ENCODE data around the gene ELOVL6. TPM values are rescaled to one million over a fixed set of nuclear protein-coding genes. Genes with fewer than 3 reads are reported as not detected.
"Not testable (repeated sequence)": the region's sequence is repeated elsewhere in the genome, so short reads cannot be mapped to it uniquely, and the experiment has no call there.

Gene ELOVL6
- total and polyA plus RNA-seq, 3 donors from 2014 or later = 1.3 to 3.5 (median 1.5) TPM

DNA sequence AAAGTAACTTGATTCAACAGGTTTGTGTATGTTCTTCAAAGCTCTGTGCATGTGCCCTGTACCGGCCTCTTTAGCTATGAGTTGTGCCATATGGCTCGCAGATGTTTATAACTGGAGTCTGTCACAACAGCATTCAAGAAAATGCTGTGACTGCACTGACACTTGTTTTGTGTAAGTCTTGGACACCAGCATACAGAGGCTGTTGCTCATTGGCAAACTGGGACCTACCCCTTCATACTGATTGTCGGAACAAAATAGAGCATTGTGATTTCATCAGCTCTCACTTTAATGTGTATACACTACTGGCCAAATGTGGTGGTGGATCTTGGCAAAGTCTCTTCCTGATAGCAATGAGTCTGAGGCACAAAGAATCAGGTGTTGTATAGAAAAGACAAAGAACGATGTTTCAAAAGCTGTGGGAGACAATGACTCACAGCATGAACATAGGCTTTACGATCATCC is 151.8 kb downstream of the ELOVL6 start:
- WGBS, 2 donors = 87 to 93% methylated on average over 5 of the region's 5 CpGs
- Histone ChIP-seq H3K4me1 (no peaks in the 10 kb centered on the region), H3K27me3 (no peaks in the 10 kb centered on the region), H3K9me3 (no peaks in the 10 kb centered on the region), H3K4me3 (no peak overlapping the region), H3K27ac (no peak overlapping the region), H3K36me3 (ENCODE audit: low read depth, missing control alignments) (no peaks in the 10 kb centered on the region)
- DNase-seq = no peak
- TF ChIP-seq, protein P1, sequence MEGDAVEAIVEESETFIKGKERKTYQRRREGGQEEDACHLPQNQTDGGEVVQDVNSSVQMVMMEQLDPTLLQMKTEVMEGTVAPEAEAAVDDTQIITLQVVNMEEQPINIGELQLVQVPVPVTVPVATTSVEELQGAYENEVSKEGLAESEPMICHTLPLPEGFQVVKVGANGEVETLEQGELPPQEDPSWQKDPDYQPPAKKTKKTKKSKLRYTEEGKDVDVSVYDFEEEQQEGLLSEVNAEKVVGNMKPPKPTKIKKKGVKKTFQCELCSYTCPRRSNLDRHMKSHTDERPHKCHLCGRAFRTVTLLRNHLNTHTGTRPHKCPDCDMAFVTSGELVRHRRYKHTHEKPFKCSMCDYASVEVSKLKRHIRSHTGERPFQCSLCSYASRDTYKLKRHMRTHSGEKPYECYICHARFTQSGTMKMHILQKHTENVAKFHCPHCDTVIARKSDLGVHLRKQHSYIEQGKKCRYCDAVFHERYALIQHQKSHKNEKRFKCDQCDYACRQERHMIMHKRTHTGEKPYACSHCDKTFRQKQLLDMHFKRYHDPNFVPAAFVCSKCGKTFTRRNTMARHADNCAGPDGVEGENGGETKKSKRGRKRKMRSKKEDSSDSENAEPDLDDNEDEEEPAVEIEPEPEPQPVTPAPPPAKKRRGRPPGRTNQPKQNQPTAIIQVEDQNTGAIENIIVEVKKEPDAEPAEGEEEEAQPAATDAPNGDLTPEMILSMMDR (IDR thresholded peaks at IDR 0.05) = no peak
- no peak for TF ChIP-seq POLR2A (IDR thresholded peaks at IDR 0.05)
- intact Hi-C loops (cut with DNase I; ENCODE audit: low total_unique reads) = no loop called here

DNA sequence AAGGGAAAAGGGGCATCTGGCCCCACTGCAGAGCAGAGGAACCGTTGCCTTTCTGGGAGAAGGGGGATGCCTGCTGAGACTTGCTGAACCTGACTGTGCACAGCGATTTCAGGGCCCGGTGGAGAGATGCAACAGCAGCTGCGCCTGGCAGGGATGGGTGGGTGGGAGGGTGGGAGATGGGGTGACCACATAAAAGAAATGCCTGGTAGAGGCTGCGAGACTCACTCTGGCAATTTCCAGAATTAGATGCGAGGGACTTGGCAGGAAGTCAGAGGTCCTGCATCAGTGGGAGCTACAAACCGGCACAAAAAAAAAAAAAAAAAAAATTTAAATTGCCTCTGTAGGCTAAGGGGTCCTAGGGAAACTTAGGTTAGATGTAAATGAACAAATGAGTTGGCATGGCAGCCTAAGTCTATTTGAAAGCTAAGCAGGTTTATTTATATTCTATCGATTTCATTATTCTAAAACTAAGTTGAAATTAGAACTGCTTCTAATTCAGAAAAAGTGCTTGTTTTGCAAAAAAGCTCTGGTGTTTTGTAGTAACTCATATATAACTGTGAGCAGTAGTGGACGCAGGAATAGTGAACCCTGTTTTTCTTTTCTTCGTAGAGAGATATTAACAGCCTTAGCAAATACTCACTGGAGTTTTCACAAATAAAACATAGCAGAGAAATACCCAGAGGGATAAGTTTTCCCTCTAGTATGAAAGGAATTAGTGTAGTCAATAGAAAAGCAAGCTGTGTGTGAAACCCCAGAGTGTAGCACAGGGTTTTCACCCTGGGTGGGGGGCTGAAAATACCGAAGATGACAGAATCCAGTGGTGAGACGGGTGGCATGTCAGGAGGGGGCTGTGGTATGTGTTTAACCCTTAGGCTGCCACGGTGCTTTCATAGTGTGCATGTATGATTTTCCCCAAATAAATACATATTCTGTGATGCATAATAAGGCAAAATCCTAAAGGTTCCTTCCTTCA is 155.6 kb downstream of the ELOVL6 start:
- TF ChIP-seq, protein P1 (IDR thresholded peaks at IDR 0.05) = no peak
- TF ChIP-seq POLR2A (IDR thresholded peaks at IDR 0.05) = no peak
- H3K4me1 ChIP-seq = no peaks in the 10 kb centered on the region
- H3K36me3 ChIP-seq (ENCODE audit: low read depth, missing control alignments) = no peaks in the 10 kb centered on the region
- intact Hi-C loops (cut with DNase I; ENCODE audit: low total_unique reads) = no loop called here
- DNase-seq = no peak
- no peak overlapping the region for H3K27ac ChIP-seq
- H3K4me3 ChIP-seq = no peak overlapping the region
- WGBS, 2 donors = 34 to 36% methylated on average over 13 of the region's 13 CpGs
- no peaks in the 10 kb centered on the region for H3K27me3 ChIP-seq
- no peaks in the 10 kb centered on the region for H3K9me3 ChIP-seq

DNA sequence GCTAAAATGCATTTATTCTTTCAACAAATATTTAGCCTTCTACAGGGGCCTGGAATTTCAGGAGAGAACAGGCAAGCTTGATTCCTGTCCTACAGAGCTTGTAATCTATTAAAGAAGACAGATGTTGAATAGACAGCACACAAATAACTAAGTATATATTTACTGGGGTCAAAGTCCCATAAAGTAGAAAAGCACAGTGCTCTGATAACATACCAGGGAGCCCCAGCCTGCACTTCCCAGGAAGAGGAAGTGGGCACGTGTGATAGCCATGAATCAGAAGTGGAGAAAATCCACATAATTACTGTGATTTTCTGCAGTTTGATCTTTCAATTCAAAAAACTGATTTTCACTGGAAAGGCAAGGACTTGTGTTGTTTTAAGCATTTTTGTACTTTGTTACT is 156.7 kb downstream of the ELOVL6 start:
- Histone ChIP-seq H3K36me3 (ENCODE audit: low read depth, missing control alignments) (no peaks in the 10 kb centered on the region), H3K9me3 (no peaks in the 10 kb centered on the region), H3K4me3 (no peak overlapping the region), H3K27me3 (no peaks in the 10 kb centered on the region), H3K4me1 (no peaks in the 10 kb centered on the region), H3K27ac (no peak overlapping the region)
- DNase-seq = no peak
- TF ChIP-seq, protein P1 (IDR thresholded peaks at IDR 0.05) = no peak
- TF ChIP-seq POLR2A (IDR thresholded peaks at IDR 0.05) = no peak
- 67% methylated on average over 1 of the region's 1 CpG for WGBS, 2 donors
- intact Hi-C loops (cut with DNase I; ENCODE audit: low total_unique reads) = no loop called here

DNA sequence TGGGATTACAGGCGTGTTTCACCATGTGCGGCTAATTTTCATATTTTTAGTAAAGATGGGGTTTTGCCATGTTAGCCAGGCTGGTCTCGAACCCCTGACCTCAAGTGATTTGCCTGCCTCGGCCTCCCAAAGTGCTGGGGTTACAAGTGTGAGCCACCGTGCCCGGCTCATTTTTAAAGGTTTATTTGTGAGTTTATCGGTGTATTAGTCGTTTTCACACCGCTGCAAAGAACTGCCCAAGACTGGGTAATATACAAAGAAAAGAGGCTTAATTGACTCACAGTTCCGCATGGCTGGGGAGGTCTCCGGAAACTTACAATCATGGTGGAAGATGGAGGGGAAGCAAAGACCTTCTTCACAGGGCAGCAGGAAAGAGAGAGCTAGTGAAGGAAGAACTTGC is 159.3 kb downstream of the ELOVL6 start:
- H3K9me3 ChIP-seq; H3K4me1 ChIP-seq; H3K4me3 ChIP-seq; intact Hi-C loops (cut with DNase I; ENCODE audit: low total_unique reads); H3K27me3 ChIP-seq; H3K27ac ChIP-seq; H3K36me3 ChIP-seq (ENCODE audit: low read depth, missing control alignments); DNase-seq: not testable (repeated sequence)
- WGBS, 2 donors = 95 to 96% methylated on average over 11 of the region's 11 CpGs

DNA sequence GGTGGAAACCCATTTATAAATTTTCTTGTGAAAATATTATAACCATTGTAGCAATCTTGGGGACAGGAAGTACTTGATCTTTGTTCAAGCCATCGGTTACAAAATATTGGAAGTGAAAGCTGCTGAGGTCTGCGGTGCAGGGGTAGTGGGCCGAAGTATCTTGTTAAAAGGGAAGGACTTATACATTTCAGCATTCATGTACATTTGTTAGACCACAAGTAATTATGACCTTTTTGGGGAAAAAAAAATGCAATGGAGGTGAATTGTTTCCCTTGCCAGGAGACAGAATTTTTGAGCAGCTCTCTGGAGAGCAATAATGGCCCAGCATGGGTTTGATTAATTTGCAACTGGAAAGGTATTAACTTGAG is 164.4 kb downstream of the ELOVL6 start:
- no peak overlapping the region for H3K4me3 ChIP-seq
- no peak for DNase-seq
- TF ChIP-seq POLR2A (IDR thresholded peaks at IDR 0.05) = no peak
- TF ChIP-seq, protein P1 (IDR thresholded peaks at IDR 0.05) = no peak
- H3K36me3 ChIP-seq (ENCODE audit: low read depth, missing control alignments) = no peaks in the 10 kb centered on the region
- H3K27me3 ChIP-seq = no peaks in the 10 kb centered on the region
- no peaks in the 10 kb centered on the region for H3K4me1 ChIP-seq
- intact Hi-C loops (cut with DNase I; ENCODE audit: low total_unique reads) = no loop called here
- 53 to 68% methylated on average over 3 of the region's 3 CpGs for WGBS, 2 donors
- no peak overlapping the region for H3K27ac ChIP-seq
- no peaks in the 10 kb centered on the region for H3K9me3 ChIP-seq

All from testis (tissue), 3 donors.